GM21526 (cell line): ENCODE data around the gene ARIH2.

ENCODE experiments used
- ATAC-seq: cut with Tn5 transposase; IDR thresholded peaks from one replicate; pipeline ENCODE4 v1.9.1; 2021; ENCODE audit warnings: moderate library complexity; ENCODE audit not compliant: unreplicated experiment, low FRiP score

The ARIH2 gene

GRCh38 chr3:48928679-48929078, 10.0 kb downstream of the ARIH2 start:
- no peak for ATAC-seq

GRCh38 chr3:48929358-48930035, 10.9 kb downstream of the ARIH2 start:
- no peak for ATAC-seq

- ATAC-seq: no peak
Measured at GRCh38 chr3:48930590-48930989, 11.9 kb downstream of the ARIH2 start.

GRCh38 chr3:48931944-48932580, 13.4 kb downstream of the ARIH2 start:
- ATAC-seq: no peak

- no peak for ATAC-seq
Measured at GRCh38 chr3:48934333-48934991, 15.8 kb downstream of the ARIH2 start.

- no peak for ATAC-seq
Measured at GRCh38 chr3:48935530-48935929, 16.9 kb downstream of the ARIH2 start.

- no peak for ATAC-seq
Measured at GRCh38 chr3:48938156-48938555, 19.5 kb downstream of the ARIH2 start.

- ATAC-seq: no peak
Measured at GRCh38 chr3:48938689-48939088, 20.0 kb downstream of the ARIH2 start.

GRCh38 chr3:48945432-48945831, 26.8 kb downstream of the ARIH2 start:
- ATAC-seq: no peak

- ATAC-seq: no peak
Measured at GRCh38 chr3:48945891-48946549, 27.4 kb downstream of the ARIH2 start.

GRCh38 chr3:48949376-48949717, 30.7 kb downstream of the ARIH2 start:
- no peak for ATAC-seq

GRCh38 chr3:48950051-48950450, 31.4 kb downstream of the ARIH2 start:
- no peak for ATAC-seq

GRCh38 chr3:48951764-48952163, 33.1 kb downstream of the ARIH2 start:
- no peak for ATAC-seq

- no peak for ATAC-seq
Measured at GRCh38 chr3:48952510-48953118, 34.0 kb downstream of the ARIH2 start.

- ATAC-seq: no peak
Measured at GRCh38 chr3:48957006-48957705, 38.5 kb downstream of the ARIH2 start.

GRCh38 chr3:48960841-48961413, 42.3 kb downstream of the ARIH2 start:
- no peak for ATAC-seq

- ATAC-seq: no peak
Measured at GRCh38 chr3:48962340-48962739, 43.7 kb downstream of the ARIH2 start.

GRCh38 chr3:48962939-48963338, 44.3 kb downstream of the ARIH2 start:
- no peak for ATAC-seq

GRCh38 chr3:48963591-48963990, 44.9 kb downstream of the ARIH2 start:
- ATAC-seq: no peak

GRCh38 chr3:48966367-48966766, 47.7 kb downstream of the ARIH2 start:
- no peak for ATAC-seq
